Measurements from ENCODE around the gene PCDHGA3.
"Not testable (repeated sequence)": the region's sequence is repeated elsewhere in the genome, so short reads cannot be mapped to it uniquely, and the experiment has no call there.

The PCDHGA3 gene

DNA sequence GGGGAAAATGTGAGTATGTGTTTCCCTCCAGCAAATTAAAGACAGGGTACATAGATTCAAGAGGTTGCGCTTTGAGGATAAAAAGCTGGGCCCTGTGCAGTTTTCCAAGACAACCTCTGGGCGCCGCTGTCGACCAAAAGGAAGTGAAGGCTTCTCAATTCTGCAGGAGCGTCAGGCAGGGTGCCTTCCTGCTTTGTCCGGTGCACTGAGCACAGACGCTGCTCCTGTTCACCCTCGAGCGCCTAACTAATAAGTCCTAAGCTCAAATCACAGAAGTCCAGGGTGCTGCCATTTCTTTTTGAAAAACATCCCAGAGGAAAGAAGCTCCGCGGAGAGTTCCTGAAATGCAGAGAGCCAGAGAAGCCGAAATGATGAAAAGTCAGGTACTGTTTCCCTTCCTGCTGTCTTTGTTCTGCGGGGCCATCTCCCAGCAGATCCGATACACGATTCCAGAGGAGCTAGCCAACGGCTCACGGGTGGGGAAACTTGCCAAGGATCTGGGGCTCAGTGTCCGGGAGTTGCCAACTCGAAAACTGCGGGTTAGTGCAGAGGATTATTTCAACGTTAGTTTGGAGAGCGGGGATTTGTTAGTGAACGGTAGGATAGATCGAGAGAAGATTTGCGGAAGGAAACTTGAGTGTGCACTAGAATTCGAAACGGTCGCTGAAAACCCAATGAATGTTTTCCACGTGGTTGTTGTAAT, 6.4 kb downstream of the PCDHGA3 start, which contains the start of gene PCDHGB1:
Gene PCDHGB1 (plus strand): TSS at position 183 of the 703 bp plus-strand sequence. CDS start 162 bp downstream, at position 345.
- peak; percentile 34 for DNase-seq

DNA sequence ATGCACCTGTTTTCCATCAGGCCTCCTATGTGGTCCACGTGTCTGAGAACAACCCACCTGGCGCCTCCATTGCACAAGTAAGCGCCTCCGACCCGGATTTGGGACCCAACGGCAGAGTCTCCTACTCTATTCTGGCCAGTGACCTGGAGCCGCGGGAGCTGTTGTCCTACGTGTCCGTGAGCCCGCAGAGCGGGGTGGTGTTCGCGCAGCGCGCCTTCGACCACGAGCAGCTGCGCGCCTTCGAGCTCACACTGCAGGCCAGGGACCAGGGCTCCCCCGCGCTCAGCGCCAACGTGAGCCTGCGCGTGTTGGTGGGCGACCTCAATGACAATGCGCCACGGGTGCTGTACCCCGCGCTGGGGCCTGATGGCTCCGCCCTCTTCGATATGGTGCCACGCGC, 8.0 kb downstream of the PCDHGA3 start:
- no peak for DNase-seq

DNA sequence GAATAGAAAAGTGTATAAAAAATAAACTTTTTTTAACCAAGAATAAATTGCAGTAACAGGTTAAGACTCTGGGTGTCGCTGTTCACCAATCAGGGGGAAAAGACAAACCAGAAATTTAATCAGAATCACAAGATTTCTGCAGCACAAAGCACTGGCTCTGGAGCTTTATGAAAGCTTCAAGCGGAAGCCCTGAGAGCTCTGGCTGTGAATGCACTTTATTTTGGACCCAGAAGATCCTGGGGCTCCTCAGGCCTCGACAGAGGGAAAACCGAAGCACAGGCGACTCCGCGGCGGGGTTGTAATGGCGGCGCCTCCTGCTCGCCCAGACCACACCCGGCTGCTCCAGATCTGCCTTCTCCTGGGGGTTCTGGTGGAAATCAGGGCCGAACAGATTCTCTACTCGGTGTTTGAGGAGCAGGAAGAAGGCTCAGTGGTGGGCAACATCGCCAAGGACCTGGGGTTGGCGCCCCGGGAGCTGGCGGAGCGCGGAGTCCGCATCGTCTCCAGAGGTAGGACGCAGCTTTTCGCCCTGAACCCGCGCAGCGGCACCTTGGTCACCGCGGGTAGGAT, 11.4 kb downstream of the PCDHGA3 start, which contains the start of gene PCDHGA4:
Gene PCDHGA4 (plus strand): TSS at position 122 of the 570 bp plus-strand sequence. CDS start 87 bp downstream, at position 209.
- DNase-seq, result no peak

DNA sequence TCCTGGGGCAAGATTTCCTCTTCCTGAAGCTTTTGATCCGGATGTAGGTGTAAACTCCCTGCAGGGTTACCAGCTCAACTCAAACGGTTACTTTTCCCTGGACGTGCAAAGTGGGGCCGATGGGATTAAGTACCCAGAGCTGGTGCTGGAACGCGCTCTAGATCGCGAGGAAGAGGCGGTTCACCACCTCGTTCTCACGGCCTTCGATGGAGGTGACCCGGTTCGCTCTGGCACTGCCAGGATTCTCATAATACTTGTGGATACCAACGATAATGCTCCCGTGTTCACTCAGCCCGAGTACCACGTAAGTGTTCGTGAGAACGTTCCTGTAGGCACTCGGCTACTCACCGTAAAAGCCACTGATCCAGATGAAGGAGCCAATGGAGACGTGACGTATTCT, 12.0 kb downstream of the PCDHGA3 start:
- no peak for DNase-seq

DNA sequence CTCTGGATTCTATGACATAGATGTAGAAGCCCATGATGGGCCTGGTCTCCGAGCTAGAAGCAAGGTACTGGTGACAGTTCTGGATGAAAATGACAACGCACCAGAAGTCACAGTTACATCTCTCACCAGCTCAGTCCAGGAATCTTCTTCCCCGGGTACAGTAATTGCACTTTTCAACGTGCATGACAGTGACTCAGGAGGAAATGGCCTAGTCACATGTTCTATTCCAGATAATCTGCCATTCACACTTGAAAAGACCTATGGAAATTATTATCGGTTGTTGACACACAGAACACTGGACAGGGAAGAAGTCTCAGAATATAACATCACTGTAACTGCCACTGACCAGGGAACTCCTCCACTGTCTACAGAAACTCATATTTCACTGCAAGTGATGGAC, 12.5 kb downstream of the PCDHGA3 start:
- no peak for DNase-seq

DNA sequence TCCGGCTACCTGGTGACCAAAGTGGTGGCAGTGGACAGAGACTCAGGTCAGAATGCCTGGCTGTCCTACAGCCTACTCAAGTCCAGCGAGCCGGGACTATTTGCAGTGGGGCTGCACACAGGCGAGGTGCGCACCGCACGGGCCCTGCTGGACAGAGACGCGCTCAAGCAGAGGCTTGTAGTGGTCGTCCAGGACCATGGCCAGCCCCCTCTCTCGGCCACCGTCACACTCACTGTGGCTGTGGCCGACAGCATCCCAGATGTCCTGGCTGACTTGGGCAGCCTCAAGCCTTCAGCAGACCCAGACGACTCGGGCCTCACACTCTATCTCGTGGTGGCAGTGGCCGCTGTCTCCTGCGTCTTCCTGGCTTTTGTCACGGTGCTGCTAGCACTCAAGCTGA, 13.3 kb downstream of the PCDHGA3 start:
- no peak for DNase-seq

DNA sequence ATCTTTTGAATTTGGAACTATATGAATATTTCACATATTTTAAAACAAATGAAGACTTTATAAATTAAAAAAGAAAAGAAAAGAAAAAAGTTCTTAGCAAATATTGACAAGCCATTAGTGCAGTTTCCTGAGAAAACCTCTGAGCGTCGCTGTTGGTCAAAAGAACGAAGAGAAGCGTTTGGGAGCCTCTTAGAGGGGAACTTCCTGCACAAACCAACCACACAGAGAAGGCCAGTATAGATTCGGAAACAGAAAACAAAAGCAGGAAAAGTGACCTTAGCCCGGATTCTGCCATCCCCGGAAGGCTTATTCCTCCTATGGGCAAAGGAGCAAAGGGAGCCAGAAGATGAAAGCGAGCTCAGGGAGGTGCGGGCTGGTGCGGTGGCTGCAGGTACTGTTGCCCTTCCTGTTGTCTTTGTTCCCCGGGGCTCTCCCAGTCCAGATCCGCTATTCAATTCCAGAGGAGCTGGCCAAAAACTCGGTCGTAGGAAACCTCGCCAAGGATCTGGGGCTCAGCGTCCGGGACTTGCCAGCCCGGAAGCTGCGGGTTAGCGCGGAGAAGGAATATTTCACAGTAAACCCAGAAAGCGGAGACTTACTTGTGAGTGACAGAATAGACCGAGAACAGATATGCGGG, 16.3 kb downstream of the PCDHGA3 start, which contains the start of gene PCDHGB2:
Gene PCDHGB2 (plus strand): TSS at position 205 of the 637 bp plus-strand sequence. CDS start 142 bp downstream, at position 347.
- peak; percentile 3 for DNase-seq

DNA sequence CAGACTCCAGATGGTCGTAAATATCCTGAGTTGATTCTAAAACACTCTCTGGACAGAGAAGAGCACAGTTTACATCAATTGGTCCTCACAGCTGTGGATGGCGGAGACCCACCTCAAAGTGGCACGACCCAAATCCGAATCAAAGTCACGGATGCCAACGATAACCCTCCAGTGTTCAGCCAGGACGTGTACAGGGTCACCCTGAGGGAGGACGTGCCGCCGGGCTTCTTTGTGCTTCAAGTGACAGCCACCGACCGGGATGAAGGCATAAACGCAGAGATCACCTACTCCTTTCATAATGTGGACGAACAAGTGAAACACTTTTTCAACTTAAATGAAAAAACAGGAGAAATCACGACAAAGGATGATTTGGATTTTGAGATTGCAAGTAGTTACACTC, 17.1 kb downstream of the PCDHGA3 start:
- no peak for DNase-seq

DNA sequence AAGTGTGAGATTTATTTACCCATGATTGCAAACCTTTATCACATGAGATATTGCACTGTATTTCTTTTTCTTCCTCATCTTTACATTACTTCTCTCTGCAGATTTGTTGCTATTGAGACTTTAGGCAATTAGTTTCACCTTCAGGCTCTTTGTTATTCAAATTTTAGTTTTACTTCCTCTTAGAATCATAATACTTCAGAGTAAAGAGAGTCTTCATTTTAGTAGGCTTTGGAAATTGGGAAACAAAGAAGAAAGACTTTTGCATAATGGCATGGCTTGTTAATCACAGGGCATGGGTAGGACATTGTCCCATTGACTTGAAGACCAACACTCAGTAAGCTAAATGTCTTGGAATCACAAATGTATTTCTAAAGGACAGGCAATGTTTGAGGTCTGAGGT, 19.1 kb downstream of the PCDHGA3 start:
- no peak for DNase-seq

DNA sequence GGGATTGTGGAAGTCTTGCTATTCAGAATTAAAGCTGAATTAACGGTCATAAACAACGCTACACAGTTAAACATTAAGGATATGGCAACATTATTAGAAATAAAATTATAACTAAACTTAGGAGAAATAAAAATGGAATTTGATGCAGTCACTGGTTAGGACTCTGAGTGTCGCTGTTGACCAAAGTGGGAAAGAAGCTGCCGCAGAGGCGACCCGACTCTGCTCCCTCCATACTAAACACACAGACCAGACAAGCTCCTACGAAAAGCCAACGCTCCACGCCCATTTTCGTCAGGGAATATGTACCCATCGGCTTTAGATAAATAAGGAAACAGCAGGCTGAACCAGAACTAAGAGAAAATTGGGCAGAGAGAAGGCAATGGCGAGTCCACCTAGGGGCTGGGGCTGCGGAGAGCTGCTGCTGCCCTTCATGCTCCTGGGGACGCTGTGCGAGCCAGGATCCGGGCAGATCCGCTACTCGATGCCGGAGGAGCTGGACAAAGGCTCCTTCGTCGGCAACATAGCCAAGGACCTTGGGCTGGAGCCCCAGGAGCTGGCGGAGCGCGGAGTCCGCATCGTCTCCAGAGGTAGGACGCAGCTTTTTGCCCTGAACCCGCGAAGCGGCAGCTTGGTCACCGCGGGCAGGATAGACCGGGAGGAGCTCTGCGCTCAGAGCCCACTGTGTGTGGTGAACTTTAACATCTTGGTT, 20.5 kb downstream of the PCDHGA3 start, which contains the start of gene PCDHGA5:
Gene PCDHGA5 (plus strand): TSS at position 211 of the 709 bp plus-strand sequence. CDS start 169 bp downstream, at position 380.
- DNase-seq, result no peak

DNA sequence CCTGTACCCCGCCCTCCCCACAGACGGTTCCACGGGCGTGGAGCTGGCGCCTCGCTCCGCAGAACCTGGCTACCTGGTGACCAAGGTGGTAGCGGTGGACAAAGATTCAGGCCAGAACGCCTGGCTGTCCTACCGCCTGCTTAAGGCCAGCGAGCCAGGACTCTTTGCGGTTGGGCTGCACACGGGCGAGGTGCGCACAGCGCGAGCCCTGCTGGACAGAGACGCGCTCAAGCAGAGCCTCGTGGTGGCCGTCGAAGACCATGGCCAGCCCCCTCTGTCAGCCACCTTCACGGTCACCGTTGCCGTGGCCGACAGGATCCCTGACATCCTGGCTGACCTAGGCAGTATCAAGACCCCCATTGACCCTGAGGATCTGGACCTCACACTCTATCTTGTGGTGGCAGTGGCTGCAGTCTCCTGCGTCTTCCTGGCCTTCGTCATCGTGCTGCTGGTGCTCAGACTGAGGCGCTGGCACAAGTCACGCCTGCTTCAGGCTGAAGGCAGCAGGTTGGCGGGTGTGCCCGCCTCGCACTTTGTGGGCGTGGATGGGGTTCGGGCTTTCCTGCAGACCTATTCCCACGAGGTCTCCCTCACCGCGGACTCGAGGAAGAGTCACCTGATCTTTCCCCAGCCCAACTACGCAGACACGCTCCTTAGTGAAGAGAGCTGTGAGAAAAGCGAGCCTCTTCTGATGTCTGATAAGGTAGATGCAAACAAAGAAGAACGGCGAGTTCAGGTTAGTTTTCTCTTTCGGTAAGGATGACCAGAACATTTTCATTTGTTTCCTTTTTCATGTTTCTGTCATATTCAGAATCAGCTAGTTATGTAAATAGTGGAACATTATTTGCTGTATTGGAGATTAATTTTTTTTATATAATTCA, 22.6 kb downstream of the PCDHGA3 start:
- DNase-seq, result no peak

DNA sequence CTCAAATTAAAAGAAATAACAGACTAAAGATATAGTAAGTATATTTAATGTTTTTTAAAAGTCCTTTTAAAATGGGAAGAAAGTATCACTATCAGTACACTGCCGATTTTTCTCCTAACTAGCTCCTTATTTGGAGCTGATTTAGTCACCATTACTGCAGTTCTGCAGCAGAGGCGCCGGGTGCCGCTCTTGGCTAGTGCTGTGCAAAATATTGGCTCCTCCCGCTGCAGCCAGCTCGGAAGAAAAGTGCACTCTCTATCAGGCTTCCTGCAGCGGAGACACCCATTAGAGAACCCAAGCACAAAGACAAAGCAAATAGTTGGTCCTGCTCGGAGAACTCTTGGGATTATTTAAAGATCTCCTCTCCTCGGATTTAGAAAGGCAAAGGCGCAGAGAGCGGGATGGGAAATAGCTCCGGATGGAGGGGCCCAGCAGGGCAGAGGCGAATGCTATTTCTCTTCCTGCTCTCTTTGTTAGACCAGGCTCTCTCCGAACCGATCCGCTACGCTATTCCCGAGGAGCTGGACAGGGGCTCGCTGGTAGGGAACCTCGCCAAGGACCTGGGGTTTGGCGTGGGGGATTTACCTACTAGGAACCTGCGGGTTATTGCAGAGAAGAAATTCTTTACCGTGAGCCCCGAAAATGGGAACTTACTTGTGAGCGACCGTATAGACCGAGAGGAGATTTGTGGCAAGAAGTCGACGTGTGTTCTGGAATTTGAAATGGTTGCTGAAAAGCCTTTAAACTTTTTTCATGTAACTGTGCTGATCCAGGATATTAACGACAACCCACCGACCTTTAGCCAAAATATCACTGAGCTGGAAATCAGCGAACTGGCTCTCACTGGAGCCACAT, 26.6 kb downstream of the PCDHGA3 start, which contains the start of gene PCDHGB3:
Gene PCDHGB3 (plus strand): TSS at position 249 of the 855 bp plus-strand sequence. CDS start 153 bp downstream, at position 402.
- DNase-seq, result peak; percentile 42

DNA sequence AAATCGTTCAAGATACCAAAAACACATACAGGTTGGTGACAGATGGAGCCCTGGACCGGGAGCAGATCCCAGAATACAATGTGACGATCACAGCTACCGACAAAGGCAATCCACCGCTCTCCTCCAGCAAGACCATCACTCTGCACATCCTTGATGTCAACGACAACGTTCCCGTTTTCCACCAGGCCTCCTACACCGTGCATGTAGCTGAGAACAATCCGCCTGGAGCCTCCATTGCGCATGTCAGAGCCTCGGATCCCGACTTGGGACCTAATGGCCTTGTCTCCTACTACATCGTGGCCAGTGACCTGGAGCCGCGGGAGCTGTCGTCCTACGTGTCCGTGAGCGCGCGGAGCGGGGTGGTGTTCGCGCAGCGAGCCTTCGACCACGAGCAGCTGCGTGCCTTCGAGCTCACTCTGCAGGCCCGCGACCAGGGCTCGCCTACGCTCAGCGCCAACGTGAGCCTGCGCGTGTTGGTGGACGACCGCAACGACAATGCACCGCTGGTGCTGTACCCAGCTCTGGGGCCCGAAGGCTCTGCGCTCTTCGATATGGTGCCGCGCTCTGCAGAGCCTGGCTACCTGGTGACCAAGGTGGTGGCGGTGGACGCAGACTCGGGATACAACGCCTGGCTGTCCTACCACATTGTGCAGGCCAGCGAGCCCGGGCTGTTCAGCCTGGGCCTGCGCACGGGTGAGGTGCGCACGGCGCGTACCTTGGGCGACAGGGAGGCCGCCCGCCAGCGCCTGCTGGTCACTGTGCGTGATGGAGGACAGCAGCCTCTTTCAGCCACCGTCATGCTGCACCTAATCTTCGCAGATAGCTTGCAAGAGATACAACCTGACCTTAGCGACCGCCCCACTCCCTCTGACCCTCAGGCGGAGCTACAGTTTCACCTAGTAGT, 28.2 kb downstream of the PCDHGA3 start:
- no peak for DNase-seq

DNA sequence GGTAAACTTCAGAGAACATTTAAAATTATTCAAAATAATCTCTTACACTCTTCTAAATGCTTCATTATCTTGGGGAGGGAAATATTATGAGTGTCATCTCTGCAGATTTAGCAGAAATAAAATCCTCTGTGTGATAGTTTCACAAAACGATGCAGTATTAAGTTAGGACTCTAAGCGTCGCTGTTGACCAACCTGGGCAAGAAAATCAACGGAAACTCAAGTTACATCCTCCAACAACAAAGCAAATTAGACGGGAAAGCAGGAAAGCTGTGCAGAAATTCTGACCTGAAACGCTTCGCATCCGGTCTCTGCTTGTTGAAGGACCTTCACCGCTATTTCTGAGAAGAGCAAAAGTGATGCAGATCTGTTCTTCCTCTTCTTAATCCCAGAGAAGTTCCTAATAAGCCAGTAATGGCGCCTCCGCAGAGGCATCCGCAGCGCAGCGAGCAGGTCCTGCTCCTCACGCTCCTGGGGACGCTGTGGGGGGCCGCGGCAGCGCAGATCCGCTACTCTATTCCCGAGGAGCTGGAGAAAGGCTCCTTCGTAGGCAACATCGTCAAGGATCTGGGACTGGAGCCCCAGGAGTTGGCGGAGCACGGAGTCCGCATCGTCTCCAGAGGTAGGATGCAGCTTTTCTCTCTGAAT, 30.2 kb downstream of the PCDHGA3 start, which contains the start of gene PCDHGA6:
Gene PCDHGA6 (plus strand): TSS at position 219 of the 645 bp plus-strand sequence. CDS start 193 bp downstream, at position 412.
- DNase-seq, result no peak

DNA sequence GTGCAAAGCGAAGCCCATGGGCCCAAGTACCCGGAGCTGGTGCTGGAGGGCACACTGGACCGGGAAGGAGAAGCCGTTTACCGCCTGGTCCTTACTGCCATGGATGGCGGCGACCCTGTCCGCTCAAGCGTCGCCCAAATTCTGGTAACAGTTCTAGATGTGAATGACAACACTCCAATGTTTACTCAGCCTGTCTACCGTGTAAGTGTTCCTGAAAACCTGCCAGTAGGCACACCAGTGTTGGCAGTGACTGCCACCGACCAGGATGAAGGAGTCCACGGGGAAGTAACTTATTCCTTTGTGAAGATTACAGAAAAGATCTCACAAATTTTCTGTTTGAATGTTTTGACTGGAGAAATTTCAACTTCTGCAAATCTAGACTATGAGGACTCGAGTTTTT, 31.0 kb downstream of the PCDHGA3 start:
- DNase-seq, result no peak

DNA sequence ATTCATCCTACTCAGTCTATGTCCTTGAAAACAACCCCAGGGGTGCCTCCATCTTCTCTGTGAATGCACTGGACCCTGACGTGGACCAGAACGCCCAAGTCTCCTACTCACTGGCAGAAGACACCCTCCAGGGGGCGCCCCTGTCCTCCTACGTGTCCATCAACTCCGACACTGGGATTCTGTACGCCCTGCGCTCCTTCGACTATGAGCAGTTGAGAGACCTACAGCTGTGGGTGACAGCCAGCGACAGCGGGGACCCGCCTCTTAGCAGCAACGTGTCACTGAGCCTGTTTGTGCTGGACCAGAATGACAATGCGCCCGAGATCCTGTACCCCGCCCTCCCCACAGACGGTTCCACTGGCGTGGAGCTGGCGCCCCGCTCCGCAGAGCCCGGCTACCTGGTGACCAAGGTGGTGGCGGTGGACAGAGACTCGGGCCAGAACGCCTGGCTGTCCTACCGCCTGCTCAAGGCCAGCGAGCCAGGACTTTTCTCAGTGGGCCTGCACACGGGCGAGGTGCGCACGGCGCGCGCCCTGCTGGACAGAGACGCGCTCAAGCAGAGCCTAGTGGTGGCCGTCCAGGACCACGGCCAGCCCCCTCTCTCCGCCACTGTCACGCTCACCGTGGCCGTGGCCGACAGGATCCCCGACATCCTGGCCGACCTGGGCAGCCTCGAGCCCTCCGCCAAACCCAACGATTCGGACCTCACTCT, 32.0 kb downstream of the PCDHGA3 start:
- not testable (repeated sequence) for DNase-seq

DNA sequence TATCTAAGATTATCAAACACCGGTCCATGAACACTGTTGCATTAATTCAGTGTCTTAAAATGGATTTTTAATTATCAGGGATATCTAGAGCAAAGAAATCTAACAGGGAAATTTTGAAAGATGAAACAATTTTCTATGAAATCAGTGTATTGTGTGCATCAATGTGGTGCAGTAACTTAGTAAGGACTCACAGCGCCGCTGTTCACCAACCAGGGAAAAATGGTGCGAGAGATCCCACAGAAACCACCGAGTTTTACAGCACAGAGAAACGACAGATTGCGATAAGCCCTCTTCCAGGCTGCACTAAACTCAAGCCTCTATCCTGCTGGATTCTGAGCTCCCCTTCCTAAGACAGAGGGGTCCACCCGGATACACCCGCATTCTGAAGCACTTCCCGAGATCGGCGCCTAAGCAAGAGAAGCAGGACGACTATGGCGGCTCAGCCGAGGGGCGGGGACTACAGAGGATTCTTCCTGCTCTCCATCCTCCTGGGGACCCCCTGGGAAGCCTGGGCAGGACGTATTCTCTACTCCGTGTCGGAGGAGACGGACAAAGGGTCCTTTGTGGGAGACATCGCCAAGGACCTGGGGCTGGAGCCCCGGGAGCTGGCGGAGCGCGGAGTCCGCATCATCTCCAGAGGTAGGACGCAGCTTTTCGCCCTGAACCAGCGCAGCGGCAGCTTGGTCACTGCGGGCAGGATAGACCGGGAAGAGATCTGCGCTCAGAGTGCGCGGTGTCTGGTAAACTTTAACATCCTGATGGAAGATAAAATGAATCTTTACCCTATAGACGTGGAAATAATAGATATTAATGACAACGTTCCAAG, 39.1 kb downstream of the PCDHGA3 start, which contains the start of gene PCDHGA7:
Gene PCDHGA7 (plus strand): TSS at position 274 of the 826 bp plus-strand sequence. CDS start 158 bp downstream, at position 432.
- no peak for DNase-seq
